ENCODE results near the gene TPGS1. TPM values are rescaled to one million over a fixed set of nuclear protein-coding genes. Genes with fewer than 3 reads are reported as not detected.

The TPGS1 gene
- total RNA-seq, 5 donors from 2014 or later (not counting 1 experiment from before 2014, with no cell fraction given), result 22.2 to 44.4 (median 39.4) TPM

GRCh38 chr19:538641-539428 lies 31.5 kb downstream of the TPGS1 start:
- POLR2A ChIA-PET, result no interaction called here
- Histone ChIP-seq H3K4me1 (ENCODE audit: control insufficient read depth in 1 of 2, extremely low read depth in 1 of 2, insufficient read depth in 2 of 2, low read length in 2 of 2) (peaks cover 4 to 33% of the 10 kb centered on the region in 2 experiments), H3K4me3 (ENCODE audit: control insufficient read depth in 1 of 2, extremely low read depth in 1 of 2, low read length in 1 of 2) (no peak overlapping the region), H3K9me3 (no peaks in the 10 kb centered on the region), H3K27me3 (replicated peaks in 1 of 2; ENCODE audit: control insufficient read depth in 2 of 2, extremely low read depth in 1 of 2, insufficient read depth in 2 of 2, low read length in 1 of 2) (no peaks in the 10 kb centered on the region), H3K36me3 (ENCODE audit: control insufficient read depth in 2 of 2, extremely low read depth in 1 of 2, insufficient read depth in 1 of 2, low read length in 1 of 2) (peaks cover 27 to 47% of the 10 kb centered on the region in 2 donors), H3K27ac (ENCODE audit: low read length) (no peak overlapping the region)
- CTCF ChIA-PET, result no interaction called here
- no peak overlapping the region for H3K27ac Mint-ChIP-seq
- 93% methylated on average over 38 of the region's 40 CpGs for WGBS (ENCODE audit: insufficient coverage)
- H3K4me1 Mint-ChIP-seq, result peaks cover 14 to 16% (median 16%) of the 10 kb centered on the region in 3 donors
- H3K9me3 Mint-ChIP-seq, result no peaks in the 10 kb centered on the region
- ATAC-seq (replicated peaks in 1 of 4), result no peak
- H3K27me3 Mint-ChIP-seq, result no peaks in the 10 kb centered on the region
- peaks cover 8% of the 10 kb centered on the region for H3K36me3 Mint-ChIP-seq
- no peak overlapping the region for H3K4me3 Mint-ChIP-seq
- DNase-seq, result no peak

GRCh38 chr19:539429-540030 lies 32.2 kb downstream of the TPGS1 start:
- Histone ChIP-seq H3K9me3 (no peaks in the 10 kb centered on the region), H3K4me3 (ENCODE audit: control insufficient read depth in 1 of 2, extremely low read depth in 1 of 2, low read length in 1 of 2) (no peak overlapping the region), H3K27ac (ENCODE audit: low read length) (no peak overlapping the region), H3K36me3 (ENCODE audit: control insufficient read depth in 2 of 2, extremely low read depth in 1 of 2, insufficient read depth in 1 of 2, low read length in 1 of 2) (peaks cover 27 to 47% of the 10 kb centered on the region in 2 donors), H3K4me1 (ENCODE audit: control insufficient read depth in 1 of 2, extremely low read depth in 1 of 2, insufficient read depth in 2 of 2, low read length in 2 of 2) (peaks cover 6 to 33% of the 10 kb centered on the region in 2 experiments), H3K27me3 (replicated peaks in 1 of 2; ENCODE audit: control insufficient read depth in 2 of 2, extremely low read depth in 1 of 2, insufficient read depth in 2 of 2, low read length in 1 of 2) (no peaks in the 10 kb centered on the region)
- WGBS (ENCODE audit: insufficient coverage), result 93% methylated on average over 23 of the region's 30 CpGs
- DNase-seq, result no peak
- Mint-ChIP-seq H3K4me3 (no peak overlapping the region), H3K9me3 (no peaks in the 10 kb centered on the region), H3K27me3 (no peaks in the 10 kb centered on the region), H3K4me1 (peaks cover 17 to 18% (median 18%) of the 10 kb centered on the region in 3 donors), H3K36me3 (peaks cover 8% of the 10 kb centered on the region), H3K27ac (no peak overlapping the region)
- ChIA-PET CTCF (no interaction called here), POLR2A (no interaction called here)
- ATAC-seq (replicated peaks in 1 of 4), result no peak

DNA sequence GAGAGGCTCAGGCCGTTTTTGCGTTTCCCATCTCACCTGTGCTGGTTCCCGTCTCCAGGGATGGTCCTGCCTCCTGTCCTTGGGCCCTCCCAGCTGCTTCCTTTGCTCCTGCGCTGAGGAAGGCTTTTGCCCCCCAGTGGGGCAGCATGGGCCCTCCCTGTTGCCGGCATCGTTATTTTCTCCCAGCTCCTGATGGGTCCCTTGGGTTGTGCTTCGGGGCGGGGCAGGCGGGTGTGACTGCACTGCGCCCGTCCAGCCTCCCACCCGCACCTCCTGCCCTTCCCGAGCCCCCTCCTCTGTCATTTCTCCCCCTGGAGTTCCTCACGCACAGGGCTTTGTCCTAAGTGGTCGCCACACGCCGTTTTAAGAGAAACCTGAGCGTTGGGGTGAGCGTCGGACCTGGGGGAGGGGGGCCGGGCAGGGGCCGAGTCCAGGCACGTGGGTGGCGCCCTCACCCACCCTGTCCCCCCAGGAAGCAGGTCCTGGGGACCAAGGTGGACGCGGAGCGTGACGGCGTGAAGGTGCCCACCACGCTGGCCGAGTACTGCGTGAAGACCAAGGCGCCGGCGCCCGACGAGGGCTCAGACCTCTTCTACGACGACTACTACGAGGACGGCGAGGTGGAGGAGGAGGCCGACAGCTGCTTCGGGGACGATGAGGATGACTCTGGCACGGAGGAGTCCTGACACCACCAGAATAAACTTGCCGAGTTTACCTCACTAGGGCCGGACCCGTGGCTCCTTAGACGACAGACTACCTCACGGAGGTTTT lies 33.8 kb downstream of the TPGS1 start:
- H3K4me1 ChIP-seq (ENCODE audit: control insufficient read depth in 1 of 2, extremely low read depth in 1 of 2, insufficient read depth in 2 of 2, low read length in 2 of 2), result peaks cover 9 to 34% of the 10 kb centered on the region in 2 experiments
- Mint-ChIP-seq H3K27me3 (no peaks in the 10 kb centered on the region), H3K27ac (no peak overlapping the region), H3K4me1 (peaks cover 21 to 22% (median 22%) of the 10 kb centered on the region in 3 donors), H3K9me3 (no peaks in the 10 kb centered on the region), H3K36me3 (peaks cover 8% of the 10 kb centered on the region), H3K4me3 (no peak overlapping the region)
- no peak overlapping the region for H3K27ac ChIP-seq (ENCODE audit: low read length)
- no peak overlapping the region for H3K4me3 ChIP-seq (ENCODE audit: control insufficient read depth in 1 of 2, extremely low read depth in 1 of 2, low read length in 1 of 2)
- DNase-seq (no peak), ATAC-seq (replicated peaks in 1 of 4) (no peak)
- CTCF ChIA-PET, result no interaction called here
- no peaks in the 10 kb centered on the region for H3K27me3 ChIP-seq (replicated peaks in 1 of 2; ENCODE audit: control insufficient read depth in 2 of 2, extremely low read depth in 1 of 2, insufficient read depth in 2 of 2, low read length in 1 of 2)
- peaks cover 19 to 35% of the 10 kb centered on the region in 2 donors for H3K36me3 ChIP-seq (ENCODE audit: control insufficient read depth in 2 of 2, extremely low read depth in 1 of 2, insufficient read depth in 1 of 2, low read length in 1 of 2)
- POLR2A ChIA-PET, result no interaction called here
- WGBS (ENCODE audit: insufficient coverage), result 95% methylated on average over 46 of the region's 51 CpGs
- H3K9me3 ChIP-seq, result no peaks in the 10 kb centered on the region

DNA sequence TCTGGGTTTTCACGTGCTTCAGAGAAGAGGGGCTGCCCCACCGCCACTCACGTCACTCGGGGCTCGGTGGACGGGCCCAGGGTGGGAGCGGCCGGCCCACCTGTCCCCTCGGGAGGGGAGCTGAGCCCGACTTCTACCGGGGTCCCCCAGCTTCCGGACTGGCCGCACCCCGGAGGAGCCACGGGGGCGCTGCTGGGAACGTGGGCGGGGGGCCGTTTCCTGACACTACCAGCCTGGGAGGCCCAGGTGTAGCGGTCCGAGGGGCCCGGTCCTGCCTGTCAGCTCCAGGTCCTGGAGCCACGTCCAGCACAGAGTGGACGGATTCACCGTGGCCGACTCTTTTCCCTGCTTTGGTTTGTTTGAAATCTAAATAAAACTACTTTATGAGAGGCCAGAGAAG lies 34.4 kb downstream of the TPGS1 start:
- no peak overlapping the region for H3K4me3 Mint-ChIP-seq
- Histone ChIP-seq H3K4me3 (ENCODE audit: control insufficient read depth in 1 of 2, extremely low read depth in 1 of 2, low read length in 1 of 2) (no peak overlapping the region), H3K36me3 (ENCODE audit: control insufficient read depth in 2 of 2, extremely low read depth in 1 of 2, insufficient read depth in 1 of 2, low read length in 1 of 2) (peaks cover 16 to 29% of the 10 kb centered on the region in 2 donors), H3K27ac (ENCODE audit: low read length) (no peak overlapping the region), H3K9me3 (no peaks in the 10 kb centered on the region), H3K4me1 (ENCODE audit: control insufficient read depth in 1 of 2, extremely low read depth in 1 of 2, insufficient read depth in 2 of 2, low read length in 2 of 2) (peaks cover 9 to 38% of the 10 kb centered on the region in 2 experiments), H3K27me3 (replicated peaks in 1 of 2; ENCODE audit: control insufficient read depth in 2 of 2, extremely low read depth in 1 of 2, insufficient read depth in 2 of 2, low read length in 1 of 2) (no peaks in the 10 kb centered on the region)
- H3K27me3 Mint-ChIP-seq, result no peaks in the 10 kb centered on the region
- peaks cover 8% of the 10 kb centered on the region for H3K36me3 Mint-ChIP-seq
- no peak for ATAC-seq (replicated peaks in 1 of 4)
- no peak overlapping the region for H3K27ac Mint-ChIP-seq
- WGBS (ENCODE audit: insufficient coverage), result 93% methylated on average over 22 of the region's 26 CpGs
- POLR2A ChIA-PET, result no interaction called here
- DNase-seq, result no peak
- CTCF ChIA-PET, result no interaction called here
- H3K9me3 Mint-ChIP-seq, result no peaks in the 10 kb centered on the region
- peaks cover 21 to 22% (median 22%) of the 10 kb centered on the region in 3 donors for H3K4me1 Mint-ChIP-seq

DNA sequence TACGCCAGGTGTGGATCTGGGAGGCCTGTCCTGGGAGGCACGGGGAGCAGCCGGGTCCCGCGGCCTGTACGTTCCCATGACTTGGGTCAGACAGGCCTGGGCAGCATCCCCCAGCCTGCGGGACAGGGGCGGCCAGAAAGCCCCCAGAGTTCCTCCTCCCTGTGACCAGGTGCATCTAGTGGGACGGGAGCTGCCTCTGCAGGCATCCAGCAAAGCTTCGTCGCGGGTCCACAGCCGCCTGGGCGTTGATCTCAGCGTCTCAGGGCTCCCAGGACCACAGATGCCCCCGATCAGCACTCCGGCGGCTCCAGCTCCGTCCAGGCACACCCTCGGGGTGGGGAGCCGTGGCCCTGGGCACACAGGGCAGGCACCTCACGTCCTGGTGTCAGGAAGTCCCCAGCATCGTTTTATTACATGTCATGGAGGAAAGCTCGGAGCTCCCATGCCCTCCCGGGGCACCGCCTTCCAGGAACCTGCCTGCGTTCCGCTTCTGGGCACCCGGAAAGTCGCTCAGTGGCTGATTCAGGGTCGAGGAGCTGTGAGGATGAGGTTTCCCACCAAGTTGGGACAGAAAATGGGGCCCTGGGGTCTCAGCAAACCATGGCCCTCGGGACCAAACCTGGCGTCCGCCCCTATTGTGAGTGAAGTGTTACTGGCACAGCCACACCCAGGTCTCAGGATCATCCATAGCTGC lies 35.0 kb downstream of the TPGS1 start:
- no peak for DNase-seq
- H3K4me3 ChIP-seq (ENCODE audit: control insufficient read depth in 1 of 2, extremely low read depth in 1 of 2, low read length in 1 of 2), result no peak overlapping the region
- Mint-ChIP-seq H3K36me3 (peaks cover 8% of the 10 kb centered on the region), H3K27me3 (no peaks in the 10 kb centered on the region), H3K27ac (no peak overlapping the region), H3K4me3 (no peak overlapping the region), H3K4me1 (peaks cover 21 to 22% (median 22%) of the 10 kb centered on the region in 3 donors), H3K9me3 (no peaks in the 10 kb centered on the region)
- WGBS (ENCODE audit: insufficient coverage), result 89% methylated on average over 30 of the region's 34 CpGs
- no peaks in the 10 kb centered on the region for H3K9me3 ChIP-seq
- H3K27ac ChIP-seq (ENCODE audit: low read length), result no peak overlapping the region
- H3K36me3 ChIP-seq (ENCODE audit: control insufficient read depth in 2 of 2, extremely low read depth in 1 of 2, insufficient read depth in 1 of 2, low read length in 1 of 2), result peaks cover 16 to 27% of the 10 kb centered on the region in 2 donors
- ATAC-seq (replicated peaks in 1 of 4), result no peak
- ChIA-PET CTCF (no interaction called here), POLR2A (no interaction called here)
- H3K27me3 ChIP-seq (replicated peaks in 1 of 2; ENCODE audit: control insufficient read depth in 2 of 2, extremely low read depth in 1 of 2, insufficient read depth in 2 of 2, low read length in 1 of 2), result no peaks in the 10 kb centered on the region
- H3K4me1 ChIP-seq (ENCODE audit: control insufficient read depth in 1 of 2, extremely low read depth in 1 of 2, insufficient read depth in 2 of 2, low read length in 2 of 2), result peaks cover 9 to 44% of the 10 kb centered on the region in 2 experiments
